ENCODE results near the gene PHYKPL.

DNA sequence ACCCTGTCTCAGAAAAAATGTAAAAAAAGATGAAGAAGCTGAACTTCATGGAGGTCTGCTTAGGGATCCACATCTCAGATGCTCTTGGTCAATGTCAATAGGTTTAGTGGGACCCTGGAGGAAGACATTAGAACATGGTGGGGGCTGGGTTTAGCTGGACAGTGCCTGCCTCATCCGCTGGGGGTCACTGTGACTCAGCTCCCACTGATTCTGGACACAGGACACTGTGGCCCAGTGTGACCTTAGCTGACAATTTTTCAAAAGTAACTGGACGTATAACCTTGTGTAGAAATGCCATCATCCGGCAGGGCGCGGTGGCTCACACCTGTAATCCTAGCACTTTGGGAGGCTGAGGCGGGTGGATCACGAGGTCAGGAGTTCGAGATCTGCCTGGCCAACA, 35.6 kb downstream of the PHYKPL start:
- TF ChIP-seq, protein P1, sequence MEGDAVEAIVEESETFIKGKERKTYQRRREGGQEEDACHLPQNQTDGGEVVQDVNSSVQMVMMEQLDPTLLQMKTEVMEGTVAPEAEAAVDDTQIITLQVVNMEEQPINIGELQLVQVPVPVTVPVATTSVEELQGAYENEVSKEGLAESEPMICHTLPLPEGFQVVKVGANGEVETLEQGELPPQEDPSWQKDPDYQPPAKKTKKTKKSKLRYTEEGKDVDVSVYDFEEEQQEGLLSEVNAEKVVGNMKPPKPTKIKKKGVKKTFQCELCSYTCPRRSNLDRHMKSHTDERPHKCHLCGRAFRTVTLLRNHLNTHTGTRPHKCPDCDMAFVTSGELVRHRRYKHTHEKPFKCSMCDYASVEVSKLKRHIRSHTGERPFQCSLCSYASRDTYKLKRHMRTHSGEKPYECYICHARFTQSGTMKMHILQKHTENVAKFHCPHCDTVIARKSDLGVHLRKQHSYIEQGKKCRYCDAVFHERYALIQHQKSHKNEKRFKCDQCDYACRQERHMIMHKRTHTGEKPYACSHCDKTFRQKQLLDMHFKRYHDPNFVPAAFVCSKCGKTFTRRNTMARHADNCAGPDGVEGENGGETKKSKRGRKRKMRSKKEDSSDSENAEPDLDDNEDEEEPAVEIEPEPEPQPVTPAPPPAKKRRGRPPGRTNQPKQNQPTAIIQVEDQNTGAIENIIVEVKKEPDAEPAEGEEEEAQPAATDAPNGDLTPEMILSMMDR (IDR thresholded peaks at IDR 0.05), result no peak
- no peak for TF ChIP-seq POLR2AphosphoS5 (IDR thresholded peaks at IDR 0.05; ENCODE audit: insufficient read depth in 1 of 2, low read depth in 1 of 2)
